A673 (cell line): Measurements from ENCODE around the gene SSH2.

ENCODE experiments used
- EZH2 ChIP-seq: fragments of 200-600 bp; sonication (generic); IDR thresholded peaks from 2 replicates; pipeline ENCODE4 v1.6.1; 2017; ENCODE audit warnings: borderline replicate concordance, low read depth, mild to moderate bottlenecking, mixed read lengths, antibody characterized with exemption, low read length; ENCODE audit not compliant: poor library complexity, severe bottlenecking
- TF ChIP-seq, protein P1 (sequence below): fragments of 300-800, 200-600 bp; sonication (generic); conservative IDR thresholded peaks from 2 replicates; pipeline ENCODE4 v1.5.1; 2017; ENCODE audit warnings: low read depth, mild to moderate bottlenecking, antibody characterized with exemption, low read length, moderate library complexity, mixed read lengths

DNA sequence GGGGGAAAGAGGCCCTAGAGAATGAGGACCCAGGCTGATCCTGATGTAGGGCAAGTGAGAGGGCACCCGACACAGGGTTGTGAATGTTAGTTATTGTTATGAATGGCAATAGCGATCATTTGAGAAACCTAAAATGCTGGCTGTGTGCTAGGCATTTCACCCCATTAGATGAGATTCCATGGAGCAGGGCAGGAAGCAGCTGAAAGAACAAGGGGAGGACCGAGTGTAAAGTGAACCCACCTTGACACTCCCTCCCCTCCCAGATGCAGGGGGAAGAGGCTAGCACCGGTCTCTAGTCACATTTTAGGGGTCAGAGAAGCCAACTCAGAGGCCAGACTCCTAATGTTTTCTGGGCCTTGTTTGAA lies 306.8 kb downstream of the SSH2 start:
- TF ChIP-seq, protein P1, sequence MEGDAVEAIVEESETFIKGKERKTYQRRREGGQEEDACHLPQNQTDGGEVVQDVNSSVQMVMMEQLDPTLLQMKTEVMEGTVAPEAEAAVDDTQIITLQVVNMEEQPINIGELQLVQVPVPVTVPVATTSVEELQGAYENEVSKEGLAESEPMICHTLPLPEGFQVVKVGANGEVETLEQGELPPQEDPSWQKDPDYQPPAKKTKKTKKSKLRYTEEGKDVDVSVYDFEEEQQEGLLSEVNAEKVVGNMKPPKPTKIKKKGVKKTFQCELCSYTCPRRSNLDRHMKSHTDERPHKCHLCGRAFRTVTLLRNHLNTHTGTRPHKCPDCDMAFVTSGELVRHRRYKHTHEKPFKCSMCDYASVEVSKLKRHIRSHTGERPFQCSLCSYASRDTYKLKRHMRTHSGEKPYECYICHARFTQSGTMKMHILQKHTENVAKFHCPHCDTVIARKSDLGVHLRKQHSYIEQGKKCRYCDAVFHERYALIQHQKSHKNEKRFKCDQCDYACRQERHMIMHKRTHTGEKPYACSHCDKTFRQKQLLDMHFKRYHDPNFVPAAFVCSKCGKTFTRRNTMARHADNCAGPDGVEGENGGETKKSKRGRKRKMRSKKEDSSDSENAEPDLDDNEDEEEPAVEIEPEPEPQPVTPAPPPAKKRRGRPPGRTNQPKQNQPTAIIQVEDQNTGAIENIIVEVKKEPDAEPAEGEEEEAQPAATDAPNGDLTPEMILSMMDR = no peak
- TF ChIP-seq EZH2 = no peak
